Subcutaneous preadipocyte (primary cell): ENCODE measurements around the gene RPL12. TPM values are rescaled to one million over a fixed set of nuclear protein-coding genes. Genes with fewer than 3 reads are reported as not detected.

Experiments used
- small RNA-seq: library from RNA; depleted of rRNA; stranded (forward); fragments of <200 nt; gene quantifications from one replicate; pipeline ENCODE3, GENCODE V24; 2012
- total RNA-seq: library from RNA; depleted of rRNA; stranded (reverse); fragments of >200 nt; gene quantifications from 2 replicates; pipeline ENCODE4 v1.2.3, GENCODE V29; 2012

Gene RPL12
- total RNA-seq = 847 and 1,786 TPM in 2 replicates

DNA sequence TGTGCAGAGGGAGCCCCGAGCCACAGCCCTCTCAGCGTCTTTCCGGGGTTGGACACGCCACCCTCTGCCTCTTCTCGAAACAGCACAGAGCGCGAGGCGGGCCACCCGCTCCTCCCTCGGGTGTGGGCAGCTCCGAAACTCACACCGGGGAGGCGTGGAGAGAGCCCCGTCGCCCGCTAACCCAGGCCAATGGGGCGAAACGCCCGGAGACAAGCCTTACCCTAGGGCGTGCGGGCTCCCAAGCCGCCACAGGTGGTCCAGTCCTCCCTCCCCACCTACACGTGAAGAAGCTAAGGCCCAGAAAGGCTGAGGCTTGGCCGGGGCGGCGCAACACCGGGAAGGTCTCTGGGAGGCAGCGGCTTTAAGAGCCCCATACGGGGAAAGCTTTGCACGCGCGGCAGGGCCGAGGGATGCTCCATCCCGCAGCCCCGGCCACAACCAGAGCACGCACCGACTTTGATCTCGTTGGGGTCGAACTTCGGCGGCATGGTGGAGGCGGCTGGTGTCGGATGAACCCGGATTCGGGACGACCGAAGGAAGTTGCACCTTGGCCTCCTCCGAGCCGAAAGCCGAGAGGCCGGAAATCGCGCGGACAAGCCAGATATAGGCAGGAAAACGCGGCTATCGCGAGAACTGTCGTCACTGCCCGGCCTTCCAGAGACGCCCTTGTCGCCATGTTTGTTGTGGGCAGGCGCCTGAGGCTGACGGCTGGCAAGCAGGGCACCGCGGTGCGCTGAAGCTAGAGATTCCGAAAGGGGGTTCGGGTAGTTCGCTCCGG lies at the start of gene RPL12, which contains the start of gene LRSAM1:
TSS of gene RPL12 (minus strand) at position 577 of the 778 bp plus-strand sequence. CDS start at position 488, 89 bp downstream.
TSS of gene LRSAM1 (plus strand) at position 681 of the 778 bp plus-strand sequence. CDS start 3,018 bp downstream, outside the sequence.

DNA sequence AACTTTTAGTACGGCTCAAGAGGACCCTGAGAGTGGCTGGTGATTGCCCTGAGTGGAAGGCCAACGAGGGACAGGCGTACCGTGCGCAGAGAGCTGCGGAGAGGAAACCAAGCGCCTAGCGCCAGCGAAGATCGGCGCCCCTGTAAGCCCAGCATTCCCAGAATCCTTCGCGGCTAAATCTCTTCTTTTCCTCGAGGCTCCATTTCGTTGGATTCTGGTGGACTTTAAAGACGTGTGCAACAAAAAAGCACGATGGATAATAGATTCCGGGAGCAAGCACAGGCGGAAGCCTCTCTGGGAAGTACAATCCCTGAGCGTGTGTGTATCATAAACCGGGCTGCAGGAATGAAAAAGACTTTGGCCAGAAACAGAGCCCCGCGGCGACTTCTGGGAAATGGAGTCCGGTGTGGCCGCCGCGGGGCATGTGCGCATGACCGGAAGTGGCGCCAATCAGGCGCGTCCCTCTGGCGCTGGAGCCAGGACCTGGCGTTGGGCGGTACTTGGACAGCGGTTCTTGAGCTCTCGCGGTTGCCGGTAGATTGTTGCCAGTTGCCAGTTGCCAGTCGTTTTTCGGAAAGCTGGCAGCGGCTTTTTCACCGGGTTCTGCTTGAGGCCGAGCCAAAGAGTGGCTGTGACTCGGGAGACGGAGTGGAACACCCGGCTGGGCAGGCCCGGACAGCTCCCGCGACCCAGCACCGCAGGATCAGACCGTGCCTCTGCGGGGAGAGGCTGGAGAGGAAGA lies 27.1 kb downstream of the RPL12 start, which contains the start of gene ZNF79:
TSS of gene ZNF79 (plus strand) at position 449 of the 742 bp plus-strand sequence. CDS start 406 bp downstream, outside the sequence.

Small RNA genes lying within 50 kb of the gene (small RNA-seq; reads per million reads assigned to genes)
- not detected for gene RF00019
- 268 reads per million, percentile 99 among the genes with 10 or more reads in this experiment for gene SNORA65

Other genes with a start within 250 kb of the RPL12 start
- gene GARNL3, start 186.6 kb downstream of the RPL12 start, total RNA-seq = 1.1 and 1.8 TPM in 2 replicates
- gene SLC2A8, start 54.2 kb downstream of the RPL12 start, total RNA-seq = 0.37 and 1.2 TPM in 2 replicates
- 6.6 and 9.4 TPM in 2 replicates for gene ZNF79, start 27.0 kb downstream of the RPL12 start, total RNA-seq
- gene LRSAM1, start 104 bp upstream of the RPL12 start, total RNA-seq = 11.8 and 16.2 TPM in 2 replicates
- 14.3 and 19.7 TPM in 2 replicates for gene STXBP1, start 160.9 kb upstream of the RPL12 start, total RNA-seq